Measurements from ENCODE around the gene ST3GAL3. TPM values are rescaled to one million over a fixed set of nuclear protein-coding genes. Genes with fewer than 3 reads are reported as not detected.

The ST3GAL3 gene
- total and polyA plus RNA-seq, 10 of the 15 experiments (the other 5 are each of a cell fraction or from before 2014, with no cell fraction given), result 1.2 to 19.3 (median 11.0) TPM

DNA sequence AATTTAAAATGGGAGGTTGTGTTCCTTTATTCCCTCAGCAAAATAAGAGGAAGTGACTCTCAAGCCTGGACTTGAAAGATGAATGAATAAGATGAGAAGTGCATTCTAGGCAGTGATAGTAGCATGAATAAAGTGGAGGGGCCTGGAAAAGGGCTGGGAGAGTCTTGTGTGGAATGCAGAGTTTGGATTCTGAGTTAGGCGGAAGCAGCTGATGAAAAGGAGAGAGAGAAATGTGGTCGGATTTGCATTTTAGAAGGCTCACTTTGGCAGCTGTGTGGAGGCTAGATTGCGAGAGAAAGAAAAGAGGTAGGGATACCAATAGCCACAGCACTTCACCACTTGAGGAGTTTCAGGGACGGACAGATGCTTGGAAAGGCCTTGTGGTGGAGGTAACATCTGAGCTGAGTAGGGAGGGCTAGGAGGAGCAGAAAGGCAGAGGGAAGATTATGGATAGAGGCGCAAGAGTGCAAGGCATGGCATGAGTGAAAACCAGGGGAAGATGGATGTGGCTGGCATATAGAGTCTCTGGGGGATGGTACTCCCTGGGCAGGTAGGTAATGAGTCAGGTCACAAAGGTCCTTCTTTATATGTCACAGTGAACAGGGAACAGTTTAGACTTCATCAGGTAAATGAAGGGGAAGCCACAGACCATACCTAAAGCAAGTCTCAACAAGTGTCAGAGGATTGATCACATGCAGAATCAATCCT, 59.6 kb downstream of the ST3GAL3 start (continued):
- TF ChIP-seq, protein P1, sequence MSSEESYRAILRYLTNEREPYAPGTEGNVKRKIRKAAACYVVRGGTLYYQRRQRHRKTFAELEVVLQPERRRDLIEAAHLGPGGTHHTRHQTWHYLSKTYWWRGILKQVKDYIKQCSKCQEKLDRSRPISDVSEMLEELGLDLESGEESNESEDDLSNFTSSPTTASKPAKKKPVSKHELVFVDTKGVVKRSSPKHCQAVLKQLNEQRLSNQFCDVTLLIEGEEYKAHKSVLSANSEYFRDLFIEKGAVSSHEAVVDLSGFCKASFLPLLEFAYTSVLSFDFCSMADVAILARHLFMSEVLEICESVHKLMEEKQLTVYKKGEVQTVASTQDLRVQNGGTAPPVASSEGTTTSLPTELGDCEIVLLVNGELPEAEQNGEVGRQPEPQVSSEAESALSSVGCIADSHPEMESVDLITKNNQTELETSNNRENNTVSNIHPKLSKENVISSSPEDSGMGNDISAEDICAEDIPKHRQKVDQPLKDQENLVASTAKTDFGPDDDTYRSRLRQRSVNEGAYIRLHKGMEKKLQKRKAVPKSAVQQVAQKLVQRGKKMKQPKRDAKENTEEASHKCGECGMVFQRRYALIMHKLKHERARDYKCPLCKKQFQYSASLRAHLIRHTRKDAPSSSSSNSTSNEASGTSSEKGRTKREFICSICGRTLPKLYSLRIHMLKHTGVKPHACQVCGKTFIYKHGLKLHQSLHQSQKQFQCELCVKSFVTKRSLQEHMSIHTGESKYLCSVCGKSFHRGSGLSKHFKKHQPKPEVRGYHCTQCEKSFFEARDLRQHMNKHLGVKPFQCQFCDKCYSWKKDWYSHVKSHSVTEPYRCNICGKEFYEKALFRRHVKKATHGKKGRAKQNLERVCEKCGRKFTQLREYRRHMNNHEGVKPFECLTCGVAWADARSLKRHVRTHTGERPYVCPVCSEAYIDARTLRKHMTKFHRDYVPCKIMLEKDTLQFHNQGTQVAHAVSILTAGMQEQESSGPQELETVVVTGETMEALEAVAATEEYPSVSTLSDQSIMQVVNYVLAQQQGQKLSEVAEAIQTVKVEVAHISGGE (CRISPR knock-in tag; IDR thresholded peaks at IDR 0.05), result no peak

DNA sequence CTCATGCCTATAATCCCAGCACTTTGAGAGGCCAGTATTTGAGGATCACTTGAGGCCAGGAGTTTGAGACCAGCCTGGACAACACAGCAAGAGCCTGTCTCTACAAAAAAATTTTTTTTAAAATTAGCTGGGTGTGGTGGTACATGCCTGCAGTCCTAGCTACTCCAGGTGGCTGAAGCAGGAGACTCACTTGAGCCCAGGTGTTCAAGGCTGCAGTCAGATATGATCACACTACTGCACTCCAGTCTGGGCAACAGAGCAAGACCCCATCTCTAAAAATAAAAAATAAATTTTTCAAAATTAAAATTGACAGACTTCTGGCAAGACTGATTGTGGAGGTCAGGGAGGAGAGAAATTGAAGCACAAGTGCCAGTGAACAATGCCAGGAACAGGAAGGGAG, 60.8 kb downstream of the ST3GAL3 start:
- POLR2A ChIA-PET, result interaction anchor here (1.4 to 1.9 kb wide), 3 partner anchors 63 to 179 kb away, joined by 4 to 8 read pairs (median 7); partner anchors contain the start of genes IPO13 and KDM4A
- Histone ChIP-seq H3K4me2 (ENCODE audit: control insufficient read depth, insufficient read depth) (no peak overlapping the region), H3K27ac (ENCODE audit: control insufficient read depth, insufficient read depth) (peak overlapping the region; percentile 81), H3K4me1 (ENCODE audit: control insufficient read depth, insufficient read depth, low read length) (peaks cover 33% of the 10 kb centered on the region), H3K79me2 (ENCODE audit: control insufficient read depth, insufficient read depth, low read length) (peaks cover 5% of the 10 kb centered on the region), H3K36me3 (ENCODE audit: control insufficient read depth in 2 of 2, insufficient read depth in 2 of 2, low read length in 1 of 2) (no peaks in the 10 kb centered on the region), H3K9ac (ENCODE audit: control insufficient read depth, insufficient read depth, low read length) (no peak overlapping the region), H4K20me1 (ENCODE audit: control insufficient read depth, insufficient read depth) (no peaks in the 10 kb centered on the region), H3K27me3 (replicated peaks in 1 of 2; ENCODE audit: control insufficient read depth in 2 of 2, insufficient read depth in 2 of 2, low read length in 1 of 2) (no peaks in the 10 kb centered on the region), H3K4me3 (no peak overlapping the region), H2AFZ (ENCODE audit: control insufficient read depth, low read depth, low read length) (no peak overlapping the region), H3K9me3 (replicated peaks; ENCODE audit: control insufficient read depth, insufficient read depth, low read length) (no peaks in the 10 kb centered on the region)
- SMC1A ChIA-PET (ENCODE audit: uncharacterized antibody, unreplicated experiment), result interaction anchor here (0.6 to 9.0 kb wide), 8 partner anchors 16 to 187 kb away, joined by 3 to 481 read pairs (median 6); partner anchors contain the start of gene ARTN
- BruUV-seq (replicated peaks), result no TSS peak
- RAD21 ChIA-PET (ENCODE audit: unreplicated experiment), result interaction anchor here (0.7 to 9.2 kb wide), 8 partner anchors 16 to 178 kb away, joined by 3 to 587 read pairs (median 16); partner anchors contain the start of genes ARTN and IPO13
- no peak for ATAC-seq
- intact Hi-C loops (cut with micrococcal nuclease; ENCODE audit: unreplicated experiment), result no loop called here
- no peak for FAIRE-seq
- CTCF ChIA-PET, result interaction anchor here (1.0 to 14.9 kb wide), 10 partner anchors 15 to 279 kb away, joined by 3 to 1117 read pairs (median 4); partner anchors contain the start of genes ARTN and IPO13
- in situ Hi-C loops (cut with MboI), result loop anchor here (10.0 kb wide), 1 partner anchor 267 kb away; the partner anchor contains the start of gene SLC6A9
- DNase-seq (ENCODE audit: low read depth, low spot score), result no peak
- TF ChIP-seq POLR2AphosphoS5 (IDR thresholded peaks at IDR 0.05; ENCODE audit: low read length) (no peak), BRCA1 (IDR thresholded peaks at IDR 0.05; ENCODE audit: low read depth, low read length) (no peak), EGR1 (IDR thresholded peaks at IDR 0.05; ENCODE audit: borderline replicate concordance in 1 of 2, low read depth in 2 of 2, low read length in 2 of 2) (no peak), HDAC6 (IDR thresholded peaks at IDR 0.05; ENCODE audit: unreplicated experiment) (no peak)
- TF ChIP-seq, protein P2, sequence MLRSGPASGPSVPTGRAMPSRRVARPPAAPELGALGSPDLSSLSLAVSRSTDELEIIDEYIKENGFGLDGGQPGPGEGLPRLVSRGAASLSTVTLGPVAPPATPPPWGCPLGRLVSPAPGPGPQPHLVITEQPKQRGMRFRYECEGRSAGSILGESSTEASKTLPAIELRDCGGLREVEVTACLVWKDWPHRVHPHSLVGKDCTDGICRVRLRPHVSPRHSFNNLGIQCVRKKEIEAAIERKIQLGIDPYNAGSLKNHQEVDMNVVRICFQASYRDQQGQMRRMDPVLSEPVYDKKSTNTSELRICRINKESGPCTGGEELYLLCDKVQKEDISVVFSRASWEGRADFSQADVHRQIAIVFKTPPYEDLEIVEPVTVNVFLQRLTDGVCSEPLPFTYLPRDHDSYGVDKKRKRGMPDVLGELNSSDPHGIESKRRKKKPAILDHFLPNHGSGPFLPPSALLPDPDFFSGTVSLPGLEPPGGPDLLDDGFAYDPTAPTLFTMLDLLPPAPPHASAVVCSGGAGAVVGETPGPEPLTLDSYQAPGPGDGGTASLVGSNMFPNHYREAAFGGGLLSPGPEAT (IDR thresholded peaks at IDR 0.05; ENCODE audit: low read depth), result no peak
- TF ChIP-seq, protein P3, sequence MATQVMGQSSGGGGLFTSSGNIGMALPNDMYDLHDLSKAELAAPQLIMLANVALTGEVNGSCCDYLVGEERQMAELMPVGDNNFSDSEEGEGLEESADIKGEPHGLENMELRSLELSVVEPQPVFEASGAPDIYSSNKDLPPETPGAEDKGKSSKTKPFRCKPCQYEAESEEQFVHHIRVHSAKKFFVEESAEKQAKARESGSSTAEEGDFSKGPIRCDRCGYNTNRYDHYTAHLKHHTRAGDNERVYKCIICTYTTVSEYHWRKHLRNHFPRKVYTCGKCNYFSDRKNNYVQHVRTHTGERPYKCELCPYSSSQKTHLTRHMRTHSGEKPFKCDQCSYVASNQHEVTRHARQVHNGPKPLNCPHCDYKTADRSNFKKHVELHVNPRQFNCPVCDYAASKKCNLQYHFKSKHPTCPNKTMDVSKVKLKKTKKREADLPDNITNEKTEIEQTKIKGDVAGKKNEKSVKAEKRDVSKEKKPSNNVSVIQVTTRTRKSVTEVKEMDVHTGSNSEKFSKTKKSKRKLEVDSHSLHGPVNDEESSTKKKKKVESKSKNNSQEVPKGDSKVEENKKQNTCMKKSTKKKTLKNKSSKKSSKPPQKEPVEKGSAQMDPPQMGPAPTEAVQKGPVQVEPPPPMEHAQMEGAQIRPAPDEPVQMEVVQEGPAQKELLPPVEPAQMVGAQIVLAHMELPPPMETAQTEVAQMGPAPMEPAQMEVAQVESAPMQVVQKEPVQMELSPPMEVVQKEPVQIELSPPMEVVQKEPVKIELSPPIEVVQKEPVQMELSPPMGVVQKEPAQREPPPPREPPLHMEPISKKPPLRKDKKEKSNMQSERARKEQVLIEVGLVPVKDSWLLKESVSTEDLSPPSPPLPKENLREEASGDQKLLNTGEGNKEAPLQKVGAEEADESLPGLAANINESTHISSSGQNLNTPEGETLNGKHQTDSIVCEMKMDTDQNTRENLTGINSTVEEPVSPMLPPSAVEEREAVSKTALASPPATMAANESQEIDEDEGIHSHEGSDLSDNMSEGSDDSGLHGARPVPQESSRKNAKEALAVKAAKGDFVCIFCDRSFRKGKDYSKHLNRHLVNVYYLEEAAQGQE (IDR thresholded peaks at IDR 0.05; ENCODE audit: low read depth, low read length), result no peak
- TF ChIP-seq, protein P4, sequence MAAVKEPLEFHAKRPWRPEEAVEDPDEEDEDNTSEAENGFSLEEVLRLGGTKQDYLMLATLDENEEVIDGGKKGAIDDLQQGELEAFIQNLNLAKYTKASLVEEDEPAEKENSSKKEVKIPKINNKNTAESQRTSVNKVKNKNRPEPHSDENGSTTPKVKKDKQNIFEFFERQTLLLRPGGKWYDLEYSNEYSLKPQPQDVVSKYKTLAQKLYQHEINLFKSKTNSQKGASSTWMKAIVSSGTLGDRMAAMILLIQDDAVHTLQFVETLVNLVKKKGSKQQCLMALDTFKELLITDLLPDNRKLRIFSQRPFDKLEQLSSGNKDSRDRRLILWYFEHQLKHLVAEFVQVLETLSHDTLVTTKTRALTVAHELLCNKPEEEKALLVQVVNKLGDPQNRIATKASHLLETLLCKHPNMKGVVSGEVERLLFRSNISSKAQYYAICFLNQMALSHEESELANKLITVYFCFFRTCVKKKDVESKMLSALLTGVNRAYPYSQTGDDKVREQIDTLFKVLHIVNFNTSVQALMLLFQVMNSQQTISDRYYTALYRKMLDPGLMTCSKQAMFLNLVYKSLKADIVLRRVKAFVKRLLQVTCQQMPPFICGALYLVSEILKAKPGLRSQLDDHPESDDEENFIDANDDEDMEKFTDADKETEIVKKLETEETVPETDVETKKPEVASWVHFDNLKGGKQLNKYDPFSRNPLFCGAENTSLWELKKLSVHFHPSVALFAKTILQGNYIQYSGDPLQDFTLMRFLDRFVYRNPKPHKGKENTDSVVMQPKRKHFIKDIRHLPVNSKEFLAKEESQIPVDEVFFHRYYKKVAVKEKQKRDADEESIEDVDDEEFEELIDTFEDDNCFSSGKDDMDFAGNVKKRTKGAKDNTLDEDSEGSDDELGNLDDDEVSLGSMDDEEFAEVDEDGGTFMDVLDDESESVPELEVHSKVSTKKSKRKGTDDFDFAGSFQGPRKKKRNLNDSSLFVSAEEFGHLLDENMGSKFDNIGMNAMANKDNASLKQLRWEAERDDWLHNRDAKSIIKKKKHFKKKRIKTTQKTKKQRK (IDR thresholded peaks at IDR 0.05; ENCODE audit: low read depth, low read length), result no peak

Measured in GM12878 (cell line).